ENCODE results near the gene NAT16. TPM values are rescaled to one million over a fixed set of nuclear protein-coding genes. Genes with fewer than 3 reads are reported as not detected.

Gene NAT16
- polyA plus RNA-seq, 1 of the 3 experiments (the other 2 are of a cell fraction), result 0.64 TPM

DNA sequence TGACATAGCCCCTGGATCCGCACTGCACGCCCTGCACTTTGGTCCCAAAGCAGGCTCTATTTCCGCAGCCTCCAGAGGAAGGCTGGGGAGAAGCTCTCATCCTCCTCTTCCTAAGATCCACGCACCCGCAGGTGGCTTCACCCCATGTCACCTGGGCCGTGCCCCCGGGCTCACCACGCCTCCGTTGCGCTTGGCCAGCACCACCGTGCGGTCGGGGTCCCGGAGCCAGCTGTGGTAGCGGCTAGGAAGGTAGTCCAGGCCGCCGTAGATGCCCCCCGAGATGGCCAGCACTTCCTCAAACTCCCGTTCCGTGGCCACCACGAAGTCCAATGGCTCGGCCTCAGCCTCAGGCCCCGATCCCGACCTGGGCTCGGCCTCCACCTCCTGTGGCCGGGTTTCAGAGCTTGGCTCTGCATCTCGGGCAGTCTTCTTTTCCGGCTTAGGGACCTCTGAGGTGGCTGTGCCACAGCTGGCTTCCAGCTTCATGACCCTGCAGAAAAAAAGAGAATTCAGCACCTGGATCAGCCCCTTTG, 5.7 kb downstream of the NAT16 start:
- Histone ChIP-seq H3K27ac (ENCODE audit: low read depth in 2 of 2, low read length in 1 of 2) (no peak overlapping the region), H3F3A (replicated peaks; ENCODE audit: insufficient read depth) (peaks cover 6% of the 10 kb centered on the region), H3K27me3 (ENCODE audit: insufficient read depth) (peaks cover 14% of the 10 kb centered on the region; the same call in 1 of the 2 replicates), H3K9ac (no peak overlapping the region), H3K9me2 (no peaks in the 10 kb centered on the region), H3K4me2 (no peak overlapping the region), H3K36me3 (replicated peaks in 1 of 2; ENCODE audit: control insufficient read depth in 1 of 2, insufficient read depth in 2 of 2, low read length in 1 of 2) (no peaks in the 10 kb centered on the region), H3K79me2 (ENCODE audit: insufficient read depth) (no peaks in the 10 kb centered on the region), H3K4me3 (ENCODE audit: low read depth in 2 of 2, low read length in 1 of 2) (no peak overlapping the region), H3K4me1 (ENCODE audit: control insufficient read depth in 1 of 2, insufficient read depth in 2 of 2, low read depth in 1 of 2, low read length in 1 of 2) (peaks cover 2 to 20% of the 10 kb centered on the region in 2 experiments; a peak in 3 of 4 replicates), H4K20me1 (ENCODE audit: insufficient read depth) (no peaks in the 10 kb centered on the region), H3K9me3 (no peaks in the 10 kb centered on the region), H2AFZ (ENCODE audit: low read depth) (no peak overlapping the region)
- 88% methylated on average over 27 of the region's 28 CpGs for WGBS (ENCODE audit: low lambda C conversion rate)
- ChIA-PET CTCF (interaction anchor here (1.1 to 6.7 kb wide), 7 partner anchors 12 to 108 kb away, joined by 4 to 43 read pairs (median 5); partner anchors contain the start of gene FIS1), POLR2A (interaction anchor here (0.6 to 2.0 kb wide), 3 partner anchors 9 to 566 kb away, joined by 3 to 8 read pairs (median 4); partner anchors contain the start of gene VGF)
- TF ChIP-seq EZH2phosphoT487 (IDR thresholded peaks at IDR 0.05; ENCODE audit: borderline replicate concordance, low read depth), result no peak
- TF ChIP-seq SIN3A (IDR thresholded peaks at IDR 0.05; ENCODE audit: borderline replicate concordance, low read depth, low read length), result no peak
- TF ChIP-seq, protein P1, sequence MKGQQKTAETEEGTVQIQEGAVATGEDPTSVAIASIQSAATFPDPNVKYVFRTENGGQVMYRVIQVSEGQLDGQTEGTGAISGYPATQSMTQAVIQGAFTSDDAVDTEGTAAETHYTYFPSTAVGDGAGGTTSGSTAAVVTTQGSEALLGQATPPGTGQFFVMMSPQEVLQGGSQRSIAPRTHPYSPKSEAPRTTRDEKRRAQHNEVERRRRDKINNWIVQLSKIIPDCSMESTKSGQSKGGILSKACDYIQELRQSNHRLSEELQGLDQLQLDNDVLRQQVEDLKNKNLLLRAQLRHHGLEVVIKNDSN (IDR thresholded peaks at IDR 0.05; ENCODE audit: borderline replicate concordance, low read depth), result no peak
- no peak for TF ChIP-seq NFIC (IDR thresholded peaks at IDR 0.05; ENCODE audit: borderline replicate concordance)
- TF ChIP-seq, protein P2, sequence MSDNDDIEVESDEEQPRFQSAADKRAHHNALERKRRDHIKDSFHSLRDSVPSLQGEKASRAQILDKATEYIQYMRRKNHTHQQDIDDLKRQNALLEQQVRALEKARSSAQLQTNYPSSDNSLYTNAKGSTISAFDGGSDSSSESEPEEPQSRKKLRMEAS (IDR thresholded peaks at IDR 0.05; ENCODE audit: low read depth), result no peak
- TF ChIP-seq, protein P3, sequence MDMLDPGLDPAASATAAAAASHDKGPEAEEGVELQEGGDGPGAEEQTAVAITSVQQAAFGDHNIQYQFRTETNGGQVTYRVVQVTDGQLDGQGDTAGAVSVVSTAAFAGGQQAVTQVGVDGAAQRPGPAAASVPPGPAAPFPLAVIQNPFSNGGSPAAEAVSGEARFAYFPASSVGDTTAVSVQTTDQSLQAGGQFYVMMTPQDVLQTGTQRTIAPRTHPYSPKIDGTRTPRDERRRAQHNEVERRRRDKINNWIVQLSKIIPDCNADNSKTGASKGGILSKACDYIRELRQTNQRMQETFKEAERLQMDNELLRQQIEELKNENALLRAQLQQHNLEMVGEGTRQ (IDR thresholded peaks at IDR 0.05; ENCODE audit: borderline replicate concordance, low read depth, low read length), result no peak
- no peak for TF ChIP-seq MXI1 (IDR thresholded peaks at IDR 0.05; ENCODE audit: low read depth, low read length)
- TF ChIP-seq, protein P4, sequence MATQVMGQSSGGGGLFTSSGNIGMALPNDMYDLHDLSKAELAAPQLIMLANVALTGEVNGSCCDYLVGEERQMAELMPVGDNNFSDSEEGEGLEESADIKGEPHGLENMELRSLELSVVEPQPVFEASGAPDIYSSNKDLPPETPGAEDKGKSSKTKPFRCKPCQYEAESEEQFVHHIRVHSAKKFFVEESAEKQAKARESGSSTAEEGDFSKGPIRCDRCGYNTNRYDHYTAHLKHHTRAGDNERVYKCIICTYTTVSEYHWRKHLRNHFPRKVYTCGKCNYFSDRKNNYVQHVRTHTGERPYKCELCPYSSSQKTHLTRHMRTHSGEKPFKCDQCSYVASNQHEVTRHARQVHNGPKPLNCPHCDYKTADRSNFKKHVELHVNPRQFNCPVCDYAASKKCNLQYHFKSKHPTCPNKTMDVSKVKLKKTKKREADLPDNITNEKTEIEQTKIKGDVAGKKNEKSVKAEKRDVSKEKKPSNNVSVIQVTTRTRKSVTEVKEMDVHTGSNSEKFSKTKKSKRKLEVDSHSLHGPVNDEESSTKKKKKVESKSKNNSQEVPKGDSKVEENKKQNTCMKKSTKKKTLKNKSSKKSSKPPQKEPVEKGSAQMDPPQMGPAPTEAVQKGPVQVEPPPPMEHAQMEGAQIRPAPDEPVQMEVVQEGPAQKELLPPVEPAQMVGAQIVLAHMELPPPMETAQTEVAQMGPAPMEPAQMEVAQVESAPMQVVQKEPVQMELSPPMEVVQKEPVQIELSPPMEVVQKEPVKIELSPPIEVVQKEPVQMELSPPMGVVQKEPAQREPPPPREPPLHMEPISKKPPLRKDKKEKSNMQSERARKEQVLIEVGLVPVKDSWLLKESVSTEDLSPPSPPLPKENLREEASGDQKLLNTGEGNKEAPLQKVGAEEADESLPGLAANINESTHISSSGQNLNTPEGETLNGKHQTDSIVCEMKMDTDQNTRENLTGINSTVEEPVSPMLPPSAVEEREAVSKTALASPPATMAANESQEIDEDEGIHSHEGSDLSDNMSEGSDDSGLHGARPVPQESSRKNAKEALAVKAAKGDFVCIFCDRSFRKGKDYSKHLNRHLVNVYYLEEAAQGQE (IDR thresholded peaks at IDR 0.05; ENCODE audit: low read depth, low read length), result no peak
- TF ChIP-seq POLR2AphosphoS5 (IDR thresholded peaks at IDR 0.05; ENCODE audit: low read depth, low read length), result no peak
- TF ChIP-seq, protein P5, sequence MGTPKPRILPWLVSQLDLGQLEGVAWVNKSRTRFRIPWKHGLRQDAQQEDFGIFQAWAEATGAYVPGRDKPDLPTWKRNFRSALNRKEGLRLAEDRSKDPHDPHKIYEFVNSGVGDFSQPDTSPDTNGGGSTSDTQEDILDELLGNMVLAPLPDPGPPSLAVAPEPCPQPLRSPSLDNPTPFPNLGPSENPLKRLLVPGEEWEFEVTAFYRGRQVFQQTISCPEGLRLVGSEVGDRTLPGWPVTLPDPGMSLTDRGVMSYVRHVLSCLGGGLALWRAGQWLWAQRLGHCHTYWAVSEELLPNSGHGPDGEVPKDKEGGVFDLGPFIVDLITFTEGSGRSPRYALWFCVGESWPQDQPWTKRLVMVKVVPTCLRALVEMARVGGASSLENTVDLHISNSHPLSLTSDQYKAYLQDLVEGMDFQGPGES (IDR thresholded peaks at IDR 0.05; ENCODE audit: low read depth, low read length), result no peak
- TF ChIP-seq RAD21 (IDR thresholded peaks at IDR 0.05; ENCODE audit: low read length), result no peak
- TF ChIP-seq RXRA (IDR thresholded peaks at IDR 0.05; ENCODE audit: borderline replicate concordance, low read depth), result no peak
- no peak for TF ChIP-seq RCOR1 (IDR thresholded peaks at IDR 0.05; ENCODE audit: low read length)
- no peak for TF ChIP-seq CHD2 (IDR thresholded peaks at IDR 0.05; ENCODE audit: low read length, partially characterized antibody)
- DNase-seq, result peak; percentile 16

Data from SK-N-SH (cell line).